K562 (cell line): Measurements from ENCODE around the gene C2orf81. TPM values are rescaled to one million over a fixed set of nuclear protein-coding genes. Genes with fewer than 3 reads are reported as not detected.
A peak's percentile ranks its signal among the peaks of the same experiment; 100 is the strongest.

ENCODE experiments used
- ATAC-seq: fragments of 200-7000 bp; cut with Tn5 transposase; 3 replicates; pipeline ENCODE4 v1.9.1; 2020; ENCODE audit warnings: moderate library complexity
- BruUV-seq: library from RNA; stranded (reverse); fragments of 400-500 nt; replicated peaks from 2 replicates; lab custom pipeline; 2021; lab: Mats Ljungman, UMichigan
- CTCF ChIA-PET: fragments of 300-600 bp; formaldehyde crosslinking; extraction: SDS; loops from one replicate; lab custom pipeline; 2021; ENCODE audit warnings: low intra/inter-chr PET ratio; lab: Yijun Ruan, JAX
- POLR2A ChIA-PET: fragments of 300-600, 350-650 bp; sonication (Branson Sonifier 250); formaldehyde crosslinking; extraction: SDS; loops from one replicate; lab custom pipeline; 2021; ENCODE audit warnings: antibody characterized with exemption, inconsistent platforms; lab: Yijun Ruan, JAX
- DNase-seq, 4 experiments: peaks; one replicate each; pipeline versions ENCODE4 v3.0.0 to v3.0.0-alpha.2; 2011 to 2018; ENCODE audit warnings: low spot score in 3 of 4, mixed read lengths in 3 of 4; ENCODE audit errors: extremely low read depth in 1 of 4
- FAIRE-seq: peaks from 2 replicates; lab custom pipeline; 2011; peaks lifted over from hg19 to GRCh38; lab: Jason Lieb, UNC
- H2AFZ ChIP-seq: 2 replicates; pipeline ENCODE4 v1.6.0; 2011; ENCODE audit warnings: low read depth, low read length, control low read depth, inconsistent platforms
- H3K27ac ChIP-seq: fragments of 200-600 bp; 3 replicates; pipeline ENCODE4 v1.8.0; 2011; ENCODE audit warnings: low read depth, mild to moderate bottlenecking, control low read depth, inconsistent platforms, low read length, moderate library complexity, mixed read lengths; ENCODE audit errors: extremely low read depth
- H3K27me3 ChIP-seq, 2 experiments: fragments of 300-600 bp in 1 of 2; 2 replicates in 1 of 2; 3 replicates in 1 of 2; pipeline versions ENCODE4 v1.6.0 to v1.8.0; 2011; ENCODE audit warnings: inconsistent platforms in 2 of 2, low read length in 2 of 2, mild to moderate bottlenecking in 1 of 2, mixed read lengths in 1 of 2, moderate library complexity in 1 of 2; ENCODE audit not compliant: control insufficient read depth in 2 of 2, insufficient read depth in 2 of 2
- H3K36me3 ChIP-seq: fragments of 300-600 bp; 3 replicates; pipeline ENCODE4 v1.8.0; 2011; ENCODE audit warnings: mild to moderate bottlenecking, low read length, inconsistent platforms; ENCODE audit not compliant: control insufficient read depth, insufficient read depth
- H3K4me1 ChIP-seq, 2 experiments: fragments of 200-600 bp in 1 of 2; replicated peaks in 1 of 2; 2 replicates in 1 of 2; 3 replicates in 1 of 2; pipeline versions ENCODE4 v1.5.1 to v1.8.0; 2011; ENCODE audit warnings: inconsistent platforms in 2 of 2, low read length in 2 of 2, mild to moderate bottlenecking in 1 of 2, mixed read lengths in 1 of 2, moderate library complexity in 1 of 2; ENCODE audit not compliant: control insufficient read depth in 2 of 2, insufficient read depth in 2 of 2
- H3K4me2 ChIP-seq: 2 replicates; pipeline ENCODE4 v1.6.1; 2011; ENCODE audit warnings: low read length, control low read depth, inconsistent platforms, mixed read lengths; ENCODE audit not compliant: insufficient read depth
- H3K4me3 ChIP-seq: fragments of 200-600 bp; sonication (generic), shearing (Covaris generic); 2 replicates; pipeline ENCODE4 v1.5.1; 2016; ENCODE audit warnings: control low read depth, inconsistent platforms
- H3K79me2 ChIP-seq: fragments of 200-600 bp; 3 replicates; pipeline ENCODE4 v1.8.0; 2011; ENCODE audit warnings: low read length, inconsistent platforms; ENCODE audit not compliant: control insufficient read depth, insufficient read depth
- H3K9ac ChIP-seq, 2 experiments: 2 replicates each; pipeline versions ENCODE4 v1.6.0 to v1.6.1; 2011; ENCODE audit warnings: low read depth in 2 of 2, low read length in 2 of 2, control low read depth in 1 of 2, inconsistent platforms in 1 of 2, mild to moderate bottlenecking in 1 of 2, mixed read lengths in 1 of 2; ENCODE audit not compliant: insufficient read depth in 1 of 2
- H3K9me1 ChIP-seq: one replicate; pipeline ENCODE4 v1.6.0; 2011; ENCODE audit warnings: inconsistent platforms, mild to moderate bottlenecking, low read length, moderate library complexity; ENCODE audit not compliant: control insufficient read depth, insufficient read depth
- H3K9me3 ChIP-seq: replicated peaks from 2 replicates; pipeline ENCODE4 v1.5.1; 2011; ENCODE audit warnings: low read depth, low read length, inconsistent platforms; ENCODE audit not compliant: control insufficient read depth, insufficient read depth
- H4K20me1 ChIP-seq: replicated peaks from 2 replicates; pipeline ENCODE4 v1.6.1; 2011; ENCODE audit warnings: low read length, inconsistent platforms, mixed read lengths; ENCODE audit not compliant: control insufficient read depth, insufficient read depth
- ARID2 ChIP-seq: fragments of 450-650 bp; IDR thresholded peaks from 2 replicates; pipeline ENCODE4 v1.6.1; 2017; ENCODE audit warnings: antibody characterized with exemption, mild to moderate bottlenecking
- ATF7 ChIP-seq: fragments of 450-650 bp; IDR thresholded peaks from 2 replicates; pipeline ENCODE4 v1.7.1; 2014; ENCODE audit warnings: mild to moderate bottlenecking, moderate library complexity
- BMI1 ChIP-seq: fragments of 150-350 bp; IDR thresholded peaks from 2 replicates; pipeline ENCODE4 v1.6.1; 2014; ENCODE audit warnings: low read length
- CEBPB ChIP-seq: fragments of 450-650 bp; IDR thresholded peaks from 2 replicates; pipeline ENCODE4 v1.6.1; 2016; ENCODE audit warnings: missing genetic modification characterization, missing compliant biosample characterization
- CEBPG ChIP-seq, 3 experiments: fragments of 200-800 bp in 1 of 3; sonication (Bioruptor generic) in 1 of 3; sonication (generic) in 1 of 3; formaldehyde crosslinking in 1 of 3; IDR thresholded peaks in 2 of 3; conservative IDR thresholded peaks in 1 of 3; 2 replicates each; pipeline versions ENCODE4 v1.6.1 to v1.8.0; 2016 to 2022; ENCODE audit warnings: missing compliant biosample characterization in 2 of 3, missing genetic modification characterization in 2 of 3, mild to moderate bottlenecking in 1 of 3, missing genetic modification reagents in 1 of 3
- HLTF ChIP-seq: fragments of 450-650 bp; IDR thresholded peaks from 2 replicates; pipeline ENCODE4 v1.6.1; 2016
- RBM39 ChIP-seq: fragments of 200-400 bp; formaldehyde crosslinking; optimal IDR thresholded peaks from 2 replicates; pipeline ENCODE3; 2018; ENCODE audit warnings: low read depth, low read length
- SIN3B ChIP-seq: fragments of 450-650 bp; IDR thresholded peaks from 2 replicates; pipeline ENCODE4 v1.6.1; 2017; ENCODE audit warnings: low read depth, mild to moderate bottlenecking, moderate library complexity
- SOX6 ChIP-seq: fragments of 450-650 bp; IDR thresholded peaks from 2 replicates; pipeline ENCODE4 v1.6.1; 2014; ENCODE audit warnings: mild to moderate bottlenecking
- SRSF3 ChIP-seq: fragments of 200-400 bp; formaldehyde crosslinking; IDR thresholded peaks from 2 replicates; pipeline ENCODE4 v1.6.1; 2016; ENCODE audit warnings: mild to moderate bottlenecking, low read length, moderate library complexity; ENCODE audit not compliant: insufficient read depth
- THRA ChIP-seq: fragments of 450-650 bp; IDR thresholded peaks from 2 replicates; pipeline ENCODE4 v1.6.1; 2017; ENCODE audit warnings: mild to moderate bottlenecking, moderate library complexity
- TRIM24 ChIP-seq, 2 experiments: fragments of 450-650 bp; IDR thresholded peaks; 2 replicates each; pipeline ENCODE4 v1.6.1; 2016
- ZNF24 ChIP-seq: fragments of 450-650 bp; IDR thresholded peaks from 2 replicates; pipeline ENCODE4 v1.6.1; 2016
- ZNF277 ChIP-seq: fragments of 250-450 bp; sonication (Bioruptor Pico); IDR thresholded peaks from 2 replicates; pipeline ENCODE4 v1.8.0; 2022; ENCODE audit warnings: inconsistent platforms, mild to moderate bottlenecking, moderate library complexity, borderline replicate concordance
- ZNF584 ChIP-seq: fragments of 200-800 bp; sonication (Bioruptor generic); IDR thresholded peaks from 2 replicates; pipeline ENCODE4 v1.6.1; 2016; ENCODE audit warnings: low read depth, mild to moderate bottlenecking, missing genetic modification characterization, missing compliant biosample characterization
- ZSCAN29 ChIP-seq: fragments of 450-650 bp; IDR thresholded peaks from 2 replicates; pipeline ENCODE4 v1.6.1; 2017
- WGBS: fragments of 100-300 bp; shearing (Covaris generic); methylation state at CpG from one replicate; pipeline ENCODE4 v1.1.6; 2016; ENCODE audit warnings: low coverage, mixed read lengths; ENCODE audit not compliant: insufficient coverage; ENCODE audit errors: missing lambda C conversion rate; 5-methylcytosine and 5-hydroxymethylcytosine counted together
- in situ Hi-C: fragments of 300-500 bp; cut with MboI; formaldehyde crosslinking; loops from 4 replicates; pipeline ENCODE4 v1.15.0; 2018; ENCODE audit warnings: inconsistent platforms, mixed read lengths
- intact Hi-C: fragments of 100-400 bp; cut with micrococcal nuclease; formaldehyde crosslinking; loops from 2 replicates; pipeline ENCODE4 v1.14.2; 2022
- polyA plus RNA-seq, 8 experiments: library from polyadenylated mRNA; depleted of rRNA in 4 of 8; stranded (reverse) in 5 of 8; unstranded in 3 of 8; fragments of >200 nt; fragmentation: Nextera tagmentation in 2 of 8; fragmentation: Illumina TruSeq in 1 of 8; extraction: Ambion mirVana in 2 of 8; extraction: Trizol in 1 of 8; gene quantifications; 2 replicates each; pipeline versions ENCODE4 v1.2.1 to v1.2.3, GENCODE V29; 2011 to 2014; ENCODE audit warnings: inconsistent platforms in 1 of 8, missing spikeins in 1 of 8
- total RNA-seq, 7 experiments: library from RNA; depleted of rRNA in 6 of 7; stranded (reverse); fragments of >200 nt in 6 of 7; fragmentation: Illumina TruSeq in 2 of 7; extraction: Trizol in 2 of 7; gene quantifications; 2 replicates each; pipeline versions ENCODE4 v1.2.1 to v1.2.3, GENCODE V29; 2011 to 2021; ENCODE audit warnings: low replicate concordance in 1 of 7

Gene C2orf81
- total and polyA plus RNA-seq, 9 of the 15 experiments (the other 6 are each of a cell fraction or from before 2014, with no cell fraction given) = 0.06 TPM; not detected in 8

GRCh38 chr2:74396149-74396548, 25.3 kb downstream of the C2orf81 start:
- FAIRE-seq = no peak
- ATAC-seq = no peak
- H3K79me2 ChIP-seq = peaks cover 5% of the 10 kb centered on the region; the same call in 2 of the 3 replicates
- H3K9ac ChIP-seq = no peak overlapping the region
- H2AFZ ChIP-seq = no peak overlapping the region
- H3K27me3 ChIP-seq = no peaks in the 10 kb centered on the region
- in situ Hi-C loops = no loop called here
- H3K9me3 ChIP-seq = no peaks in the 10 kb centered on the region
- no peaks in the 10 kb centered on the region for H3K9me1 ChIP-seq
- no peak overlapping the region for H3K4me2 ChIP-seq
- intact Hi-C loops = loop anchor here (5.0 to 10.0 kb wide), 2 partner anchors 76 to 571 kb away; partner anchors contain the start of genes MRPL53 and STAMBP
- ChIA-PET CTCF (no interaction called here), POLR2A (no interaction called here)
- DNase-seq = no peak
- 52% methylated on average over 2 of the region's 2 CpGs for WGBS
- H3K27ac ChIP-seq = no peak overlapping the region
- TF ChIP-seq ZNF24 (peak; percentile 68), THRA (no peak)
- H4K20me1 ChIP-seq = no peaks in the 10 kb centered on the region
- peaks cover 3 to 4% of the 10 kb centered on the region in 2 experiments; a peak in 3 of 5 replicates for H3K4me1 ChIP-seq
- no peak overlapping the region for H3K4me3 ChIP-seq
- BruUV-seq = no TSS peak
- H3K36me3 ChIP-seq = no peaks in the 10 kb centered on the region

- Histone ChIP-seq H4K20me1 (no peaks in the 10 kb centered on the region), H3K9me3 (no peaks in the 10 kb centered on the region), H2AFZ (no peak overlapping the region), H3K79me2 (peaks cover 26% of the 10 kb centered on the region), H3K27ac (no peak overlapping the region), H3K4me2 (no peak overlapping the region), H3K4me1 (peaks cover 3 to 10% of the 10 kb centered on the region in 2 experiments; a peak in 3 of 5 replicates), H3K9me1 (no peaks in the 10 kb centered on the region), H3K27me3 (no peaks in the 10 kb centered on the region), H3K4me3 (no peak overlapping the region), H3K9ac (no peak overlapping the region), H3K36me3 (no peaks in the 10 kb centered on the region)
- DNase-seq (no peak), FAIRE-seq (no peak), ATAC-seq (no peak)
- intact Hi-C loops = loop anchor here (5.0 to 10.0 kb wide), 3 partner anchors 126 to 569 kb away; partner anchors contain the start of gene STAMBP
- WGBS = 86% methylated on average over 1 of the region's 1 CpG
- ChIA-PET POLR2A (no interaction called here), CTCF (no interaction called here)
- in situ Hi-C loops = no loop called here
- no TSS peak for BruUV-seq
- TF ChIP-seq BMI1 (no peak), ARID2 (no peak), ATF7 (no peak), SOX6 (no peak), ZSCAN29 (no peak), SIN3B (no peak), CEBPB (peak; percentile 71), CEBPG (CRISPR knock-in tag; IDR thresholded peaks at IDR 0.05) (no peak), CEBPG (tag; conservative IDR thresholded peaks at IDR 0.05 in 1 of 2, IDR thresholded peaks at IDR 0.05 in 1 of 2) (0 out of 4 replicates have a peak, but pooled peaks have one; percentile 19 to 42), SRSF3 (no peak), TRIM24 (IDR thresholded peaks at IDR 0.05) (no peak), ZNF277 (no peak), RBM39 (no peak), ZNF584 (CRISPR knock-in tag) (no peak), HLTF (no peak)
Observed at GRCh38 chr2:74393525-74393924, 27.9 kb downstream of the C2orf81 start.
